IMR-90 (cell line): ENCODE data around the gene C10orf90. TPM values are rescaled to one million over a fixed set of nuclear protein-coding genes. Genes with fewer than 3 reads are reported as not detected.

Experiments used
- ATAC-seq: fragments of 200-7000 bp; cut with Tn5 transposase; 2 replicates; pipeline ENCODE4 v1.9.1; 2020; ENCODE audit warnings: low read depth, mild to moderate bottlenecking, moderate library complexity
- BruUV-seq: library from RNA; stranded (reverse); fragments of 400-500 nt; replicated peaks from 2 replicates; lab custom pipeline; 2021; lab: Mats Ljungman, UMichigan
- CTCF ChIA-PET: fragments of 300-600 bp; formaldehyde crosslinking; extraction: SDS; loops from one replicate; lab custom pipeline; 2021; ENCODE audit warnings: antibody characterized with exemption; lab: Yijun Ruan, JAX
- POLR2A ChIA-PET: fragments of 300-600 bp; sonication (Branson Sonifier 250); formaldehyde crosslinking; loops from one replicate; lab custom pipeline; 2022; ENCODE audit warnings: antibody characterized with exemption; ENCODE audit not compliant: unreplicated experiment; lab: Charles Lee
- DNase-seq: peaks from one replicate; pipeline ENCODE4 v3.0.0; 2013
- H2AFZ ChIP-seq: replicated peaks from 2 replicates; pipeline ENCODE3; 2013; ENCODE audit warnings: low read length, mild to moderate bottlenecking; ENCODE audit not compliant: poor library complexity
- H2AK5ac ChIP-seq: 2 replicates; pipeline ENCODE4 v1.6.1; 2013; ENCODE audit warnings: low read depth, low read length, inconsistent platforms
- H2AK9ac ChIP-seq: replicated peaks from 2 replicates; pipeline ENCODE3; 2013; ENCODE audit warnings: mild to moderate bottlenecking, low read depth, low read length, moderate library complexity; ENCODE audit not compliant: poor library complexity
- H2BK120ac ChIP-seq: 2 replicates; pipeline ENCODE4 v1.6.1; 2013; ENCODE audit warnings: low read depth, low read length, inconsistent platforms
- H2BK15ac ChIP-seq: 3 replicates; pipeline ENCODE4 v1.6.1; 2013; ENCODE audit warnings: low read depth, low read length, inconsistent platforms
- H2BK20ac ChIP-seq: 2 replicates; pipeline ENCODE4 v1.6.1; 2013; ENCODE audit warnings: low read depth, mild to moderate bottlenecking, inconsistent platforms, low read length, moderate library complexity
- H2BK5ac ChIP-seq: 2 replicates; pipeline ENCODE4 v1.6.1; 2013; ENCODE audit warnings: mild to moderate bottlenecking, low read depth, low read length, inconsistent platforms; ENCODE audit not compliant: poor library complexity, severe bottlenecking
- H3K14ac ChIP-seq: replicated peaks from 2 replicates; pipeline ENCODE4 v1.6.1; 2013; ENCODE audit warnings: low read depth, low read length, inconsistent platforms
- H3K18ac ChIP-seq: 2 replicates; pipeline ENCODE4 v1.6.1; 2013; ENCODE audit warnings: low read depth, low read length, control low read depth
- H3K23ac ChIP-seq: 2 replicates; pipeline ENCODE4 v1.6.1; 2013; ENCODE audit warnings: low read depth, low read length, inconsistent platforms
- H3K27ac ChIP-seq: 2 replicates; pipeline ENCODE4 v1.5.1; 2013; ENCODE audit warnings: mild to moderate bottlenecking, control low read depth, low read length; ENCODE audit not compliant: insufficient read depth
- H3K27me3 ChIP-seq: 2 replicates; pipeline ENCODE4 v1.6.1; 2013; ENCODE audit warnings: low read length; ENCODE audit not compliant: control insufficient read depth, insufficient read depth
- H3K36me3 ChIP-seq: 2 replicates; pipeline ENCODE4 v1.6.1; 2013; ENCODE audit warnings: low read length, mixed read lengths; ENCODE audit not compliant: control insufficient read depth, insufficient read depth
- H3K4ac ChIP-seq: 2 replicates; pipeline ENCODE4 v1.6.1; 2013; ENCODE audit warnings: low read depth, low read length, inconsistent platforms
- H3K4me1 ChIP-seq: 2 replicates; pipeline ENCODE4 v1.6.1; 2013; ENCODE audit warnings: low read length, mixed read lengths; ENCODE audit not compliant: control insufficient read depth, insufficient read depth
- H3K4me2 ChIP-seq: 2 replicates; pipeline ENCODE4 v1.6.1; 2013; ENCODE audit warnings: low read depth, mild to moderate bottlenecking, control low read depth, low read length, moderate library complexity
- H3K4me3 ChIP-seq: 2 replicates; pipeline ENCODE4 v1.5.1; 2013; ENCODE audit warnings: low read depth, mild to moderate bottlenecking, control low read depth, low read length, moderate library complexity; ENCODE audit not compliant: insufficient read depth
- H3K56ac ChIP-seq: 2 replicates; pipeline ENCODE4 v1.6.1; 2013; ENCODE audit warnings: low read length, inconsistent platforms; ENCODE audit not compliant: insufficient read depth; ENCODE audit errors: extremely low read depth
- H3K79me1 ChIP-seq, 2 experiments: 2 replicates each; pipeline ENCODE4 v1.6.1; 2013; ENCODE audit warnings: low read length in 2 of 2, inconsistent platforms in 1 of 2, low read depth in 1 of 2
- H3K9ac ChIP-seq: 2 replicates; pipeline ENCODE4 v1.6.1; 2013; ENCODE audit warnings: low read depth, low read length, control low read depth
- H3K9me1 ChIP-seq: 2 replicates; pipeline ENCODE4 v1.6.1; 2013; ENCODE audit warnings: low read length, inconsistent platforms; ENCODE audit not compliant: insufficient read depth
- H3K9me3 ChIP-seq: 2 replicates; pipeline ENCODE4 v1.6.1; 2013; ENCODE audit warnings: low read length; ENCODE audit not compliant: control insufficient read depth, insufficient read depth
- H4K20me1 ChIP-seq: 2 replicates; pipeline ENCODE4 v1.6.1; 2013; ENCODE audit warnings: low read length, inconsistent platforms; ENCODE audit not compliant: insufficient read depth
- H4K5ac ChIP-seq: 2 replicates; pipeline ENCODE4 v1.6.1; 2013; ENCODE audit warnings: mild to moderate bottlenecking, low read depth, low read length, control low read depth
- H4K8ac ChIP-seq, 2 experiments: 2 replicates each; pipeline ENCODE4 v1.6.1; 2013; ENCODE audit warnings: low read depth in 2 of 2, low read length in 2 of 2, control low read depth in 1 of 2, inconsistent platforms in 1 of 2
- H4K91ac ChIP-seq: 2 replicates; pipeline ENCODE4 v1.6.1; 2013; ENCODE audit warnings: low read depth, low read length, inconsistent platforms; ENCODE audit not compliant: insufficient read depth
- BHLHE40 ChIP-seq: fragments of 150-350 bp; IDR thresholded peaks from 2 replicates; pipeline ENCODE4 v1.6.1; 2016; ENCODE audit warnings: mild to moderate bottlenecking, low read depth, low read length
- CEBPB ChIP-seq: IDR thresholded peaks from 2 replicates; pipeline ENCODE4 v1.6.1; 2012; ENCODE audit warnings: low read depth, low read length, improper control_type of control experiment
- CHD1 ChIP-seq: IDR thresholded peaks from 2 replicates; pipeline ENCODE4 v1.6.1; 2012; ENCODE audit warnings: low read depth, low read length, improper control_type of control experiment
- MAFK ChIP-seq: IDR thresholded peaks from 2 replicates; pipeline ENCODE4 v1.6.1; 2012; ENCODE audit warnings: low read depth, low read length, improper control_type of control experiment
- NFE2L2 ChIP-seq: fragments of 150-350 bp; IDR thresholded peaks from 2 replicates; pipeline ENCODE4 v1.6.1; 2016; ENCODE audit warnings: low read depth, mild to moderate bottlenecking, low read length
- RAD21 ChIP-seq: IDR thresholded peaks from 2 replicates; pipeline ENCODE4 v1.6.1; 2012; ENCODE audit warnings: low read length, improper control_type of control experiment
- RCOR1 ChIP-seq: IDR thresholded peaks from 2 replicates; pipeline ENCODE4 v1.6.1; 2012; ENCODE audit warnings: mild to moderate bottlenecking, low read length, improper control_type of control experiment; ENCODE audit not compliant: insufficient replicate concordance
- RFX5 ChIP-seq: IDR thresholded peaks from 2 replicates; pipeline ENCODE4 v1.8.0; 2012; ENCODE audit warnings: low read depth, mild to moderate bottlenecking, low read length, moderate library complexity
- SMC3 ChIP-seq: fragments of 150-350 bp; IDR thresholded peaks from 2 replicates; pipeline ENCODE4 v1.6.1; 2016; ENCODE audit warnings: low read depth, mild to moderate bottlenecking, antibody characterized with exemption, low read length, moderate library complexity
- WGBS, 2 experiments: methylation state at CpG; one replicate each; pipeline versions ENCODE4 v1.1.5 to v1.1.7; 2013; ENCODE audit warnings: missing lambda C conversion rate in 2 of 2; ENCODE audit not compliant: insufficient read length in 1 of 2; ENCODE audit errors: extremely low coverage in 2 of 2; 5-methylcytosine and 5-hydroxymethylcytosine counted together
- dilution Hi-C: fragments of 300-500 bp; cut with HindIII; formaldehyde crosslinking; loops from one replicate; pipeline ENCODE4 v1.14.3; 2018; ENCODE audit warnings: low sequenced_read_pairs; ENCODE audit not compliant: unreplicated experiment
- in situ Hi-C: fragments of 300-500 bp; cut with MboI; formaldehyde crosslinking; loops from 3 replicates; pipeline ENCODE4 v1.14.3; 2019; ENCODE audit warnings: low sequenced_read_pairs, inconsistent platforms, mixed read lengths
- intact Hi-C: fragments of 100-400 bp; cut with micrococcal nuclease; formaldehyde crosslinking; loops from 2 replicates; pipeline ENCODE4 v1.10.0; 2022
- polyA plus RNA-seq, 3 experiments: library from polyadenylated mRNA; depleted of rRNA; stranded (reverse); fragments of >200 nt; gene quantifications; 2 replicates each; pipeline ENCODE4 v1.2.3, GENCODE V29; 2012; ENCODE audit warnings: low replicate concordance in 1 of 3
- total RNA-seq: library from RNA; depleted of rRNA; stranded (reverse); fragments of >200 nt; gene quantifications from 2 replicates; pipeline ENCODE4 v1.2.3, GENCODE V29; 2012
- TF ChIP-seq, protein P1 (sequence below): fragments of 150-350 bp; IDR thresholded peaks from 2 replicates; pipeline ENCODE4 v1.6.1; 2017; ENCODE audit warnings: mild to moderate bottlenecking, antibody characterized with exemption, low read length, low read depth
- TF ChIP-seq, protein P2 (sequence below): conservative IDR thresholded peaks from 2 replicates; pipeline ENCODE4 v1.5.1; 2012; ENCODE audit warnings: mild to moderate bottlenecking, low read depth, low read length, improper control_type of control experiment
- TF ChIP-seq, protein P3 (sequence below): fragments of 150-350 bp; IDR thresholded peaks from 2 replicates; pipeline ENCODE4 v1.6.1; 2016; ENCODE audit warnings: low read depth, mild to moderate bottlenecking, low read length, moderate library complexity, borderline replicate concordance

Gene C10orf90
- total and polyA plus RNA-seq, 2 of the 4 experiments (the other 2 are of a cell fraction), result 0.05 to 0.18 TPM

DNA sequence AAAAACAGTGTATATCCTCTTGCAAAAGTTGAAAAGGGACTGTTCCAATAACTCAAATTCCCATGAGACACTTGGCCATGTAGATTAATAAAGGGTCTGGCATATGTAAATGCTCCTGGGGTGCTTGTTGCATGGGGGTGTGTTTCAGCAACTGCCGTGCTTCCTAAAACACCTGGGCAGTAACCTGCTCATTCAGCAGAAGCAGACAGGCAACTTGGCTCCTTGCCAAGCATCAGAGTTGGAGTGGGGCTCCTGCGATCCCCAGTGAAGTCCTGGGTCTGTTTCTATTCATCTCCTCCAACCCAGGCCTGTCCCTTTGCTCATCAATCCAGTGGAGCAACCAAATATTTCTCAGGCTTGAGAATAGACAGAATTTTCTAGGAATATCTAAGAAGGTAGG lies 240.0 kb downstream of the C10orf90 start:
- H3K9me3 ChIP-seq, result no peaks in the 10 kb centered on the region
- no peak overlapping the region for H2AFZ ChIP-seq
- intact Hi-C loops, result no loop called here
- H3K36me3 ChIP-seq, result no peaks in the 10 kb centered on the region
- no peak overlapping the region for H4K5ac ChIP-seq
- in situ Hi-C loops, result no loop called here
- H3K79me1 ChIP-seq, result no peaks in the 10 kb centered on the region
- H2BK120ac ChIP-seq, result no peak overlapping the region
- H3K4me1 ChIP-seq, result no peaks in the 10 kb centered on the region
- H2AK9ac ChIP-seq, result no peak overlapping the region
- no peak overlapping the region for H2BK5ac ChIP-seq
- WGBS, 2 experiments, result no CpG with 5 or more reads among the region's 2 CpGs
- BruUV-seq, result no TSS peak
- no peak overlapping the region for H3K9ac ChIP-seq
- no peak overlapping the region for H4K91ac ChIP-seq
- no peak overlapping the region for H3K4ac ChIP-seq
- no peak overlapping the region for H3K14ac ChIP-seq
- no peaks in the 10 kb centered on the region for H4K20me1 ChIP-seq
- DNase-seq (no peak), ATAC-seq (no peak)
- no peak overlapping the region for H4K8ac ChIP-seq
- no peak overlapping the region for H3K18ac ChIP-seq
- H3K27ac ChIP-seq, result no peak overlapping the region
- no peaks in the 10 kb centered on the region for H3K9me1 ChIP-seq
- peaks cover 10% of the 10 kb centered on the region for H3K27me3 ChIP-seq
- no peak overlapping the region for H3K56ac ChIP-seq
- dilution Hi-C loops, result no loop called here
- H2BK15ac ChIP-seq, result no peak overlapping the region
- TF ChIP-seq, protein P1, sequence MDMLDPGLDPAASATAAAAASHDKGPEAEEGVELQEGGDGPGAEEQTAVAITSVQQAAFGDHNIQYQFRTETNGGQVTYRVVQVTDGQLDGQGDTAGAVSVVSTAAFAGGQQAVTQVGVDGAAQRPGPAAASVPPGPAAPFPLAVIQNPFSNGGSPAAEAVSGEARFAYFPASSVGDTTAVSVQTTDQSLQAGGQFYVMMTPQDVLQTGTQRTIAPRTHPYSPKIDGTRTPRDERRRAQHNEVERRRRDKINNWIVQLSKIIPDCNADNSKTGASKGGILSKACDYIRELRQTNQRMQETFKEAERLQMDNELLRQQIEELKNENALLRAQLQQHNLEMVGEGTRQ, result no peak
- TF ChIP-seq BHLHE40 (no peak), NFE2L2 (no peak), CHD1 (no peak), RAD21 (no peak), RFX5 (no peak), CEBPB (no peak), MAFK (no peak), RCOR1 (no peak), SMC3 (no peak)
- TF ChIP-seq, protein P2, sequence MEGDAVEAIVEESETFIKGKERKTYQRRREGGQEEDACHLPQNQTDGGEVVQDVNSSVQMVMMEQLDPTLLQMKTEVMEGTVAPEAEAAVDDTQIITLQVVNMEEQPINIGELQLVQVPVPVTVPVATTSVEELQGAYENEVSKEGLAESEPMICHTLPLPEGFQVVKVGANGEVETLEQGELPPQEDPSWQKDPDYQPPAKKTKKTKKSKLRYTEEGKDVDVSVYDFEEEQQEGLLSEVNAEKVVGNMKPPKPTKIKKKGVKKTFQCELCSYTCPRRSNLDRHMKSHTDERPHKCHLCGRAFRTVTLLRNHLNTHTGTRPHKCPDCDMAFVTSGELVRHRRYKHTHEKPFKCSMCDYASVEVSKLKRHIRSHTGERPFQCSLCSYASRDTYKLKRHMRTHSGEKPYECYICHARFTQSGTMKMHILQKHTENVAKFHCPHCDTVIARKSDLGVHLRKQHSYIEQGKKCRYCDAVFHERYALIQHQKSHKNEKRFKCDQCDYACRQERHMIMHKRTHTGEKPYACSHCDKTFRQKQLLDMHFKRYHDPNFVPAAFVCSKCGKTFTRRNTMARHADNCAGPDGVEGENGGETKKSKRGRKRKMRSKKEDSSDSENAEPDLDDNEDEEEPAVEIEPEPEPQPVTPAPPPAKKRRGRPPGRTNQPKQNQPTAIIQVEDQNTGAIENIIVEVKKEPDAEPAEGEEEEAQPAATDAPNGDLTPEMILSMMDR, result no peak
- TF ChIP-seq, protein P3, sequence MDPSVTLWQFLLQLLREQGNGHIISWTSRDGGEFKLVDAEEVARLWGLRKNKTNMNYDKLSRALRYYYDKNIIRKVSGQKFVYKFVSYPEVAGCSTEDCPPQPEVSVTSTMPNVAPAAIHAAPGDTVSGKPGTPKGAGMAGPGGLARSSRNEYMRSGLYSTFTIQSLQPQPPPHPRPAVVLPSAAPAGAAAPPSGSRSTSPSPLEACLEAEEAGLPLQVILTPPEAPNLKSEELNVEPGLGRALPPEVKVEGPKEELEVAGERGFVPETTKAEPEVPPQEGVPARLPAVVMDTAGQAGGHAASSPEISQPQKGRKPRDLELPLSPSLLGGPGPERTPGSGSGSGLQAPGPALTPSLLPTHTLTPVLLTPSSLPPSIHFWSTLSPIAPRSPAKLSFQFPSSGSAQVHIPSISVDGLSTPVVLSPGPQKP, result no peak
- no peak overlapping the region for H2BK20ac ChIP-seq
- ChIA-PET POLR2A (no interaction called here), CTCF (interaction anchor here (0.8 kb wide), 1 partner anchor 13 kb away, joined by 3 read pairs; no protein-coding TSS in a partner anchor)
- H3K4me3 ChIP-seq, result no peak overlapping the region
- H3K23ac ChIP-seq, result no peak overlapping the region
- no peak overlapping the region for H3K4me2 ChIP-seq
- no peak overlapping the region for H2AK5ac ChIP-seq
